Bronchial epithelial cell (primary cell): ENCODE measurements around the gene GPHA2. TPM values are rescaled to one million over a fixed set of nuclear protein-coding genes. Genes with fewer than 3 reads are reported as not detected.

Experiments
- DNase-seq: peaks from one replicate; pipeline ENCODE4 v3.0.0-alpha.2; 2010; ENCODE audit warnings: low read depth
- FAIRE-seq: peaks from 2 replicates; lab custom pipeline; 2011; peaks lifted over from hg19 to GRCh38; lab: Jason Lieb, UNC
- H3K27me3 ChIP-seq: 2 replicates; pipeline ENCODE4 v1.5.1; 2011; ENCODE audit warnings: low read length; ENCODE audit not compliant: control insufficient read depth, insufficient read depth
- H3K36me3 ChIP-seq: 2 replicates; pipeline ENCODE4 v1.5.1; 2011; ENCODE audit warnings: low read length; ENCODE audit not compliant: control insufficient read depth, insufficient read depth
- H3K4me3 ChIP-seq: 2 replicates; pipeline ENCODE4 v1.5.1; 2011; ENCODE audit warnings: mild to moderate bottlenecking, low read depth, low read length, control low read depth
- CTCF ChIP-seq: IDR thresholded peaks from 2 replicates; pipeline ENCODE4 v1.5.1; 2011; ENCODE audit warnings: mild to moderate bottlenecking, moderate library complexity, low read length, control low read depth, inconsistent platforms; ENCODE audit not compliant: insufficient read depth, severe bottlenecking
- total RNA-seq: library from RNA; depleted of rRNA; stranded (reverse); fragments of >200 nt; gene quantifications from 2 replicates; pipeline ENCODE4 v1.2.1, GENCODE V29; 2014

The GPHA2 gene
- total RNA-seq, 1 donor from 2014 or later: not detected

GRCh38 chr11:64921384-64921783 lies 14.3 kb downstream of the GPHA2 start:
- no peaks in the 10 kb centered on the region for H3K27me3 ChIP-seq
- DNase-seq: no peak
- no peak for FAIRE-seq
- H3K36me3 ChIP-seq: no peaks in the 10 kb centered on the region
- H3K4me3 ChIP-seq: no peak overlapping the region
- no peak for TF ChIP-seq CTCF

GRCh38 chr11:64920124-64920523 lies 15.6 kb downstream of the GPHA2 start:
- Histone ChIP-seq H3K4me3 (no peak overlapping the region), H3K36me3 (no peaks in the 10 kb centered on the region), H3K27me3 (no peaks in the 10 kb centered on the region)
- FAIRE-seq: no peak
- TF ChIP-seq CTCF: no peak
- no peak for DNase-seq

- TF ChIP-seq CTCF: no peak
- H3K36me3 ChIP-seq: no peaks in the 10 kb centered on the region
- no peak overlapping the region for H3K4me3 ChIP-seq
- DNase-seq (no peak), FAIRE-seq (no peak)
- H3K27me3 ChIP-seq: no peaks in the 10 kb centered on the region
Measured at GRCh38 chr11:64919627-64920026, 16.1 kb downstream of the GPHA2 start.

GRCh38 chr11:64918017-64918416 lies 17.7 kb downstream of the GPHA2 start:
- peak overlapping the region; percentile 29 for H3K4me3 ChIP-seq
- H3K36me3 ChIP-seq: peaks cover 14% of the 10 kb centered on the region
- peak; percentile 25 for DNase-seq
- no peak for FAIRE-seq
- no peaks in the 10 kb centered on the region for H3K27me3 ChIP-seq
- TF ChIP-seq CTCF: no peak

GRCh38 chr11:64917663-64917995 lies 18.1 kb downstream of the GPHA2 start:
- peaks cover 17% of the 10 kb centered on the region for H3K36me3 ChIP-seq
- DNase-seq (no peak), FAIRE-seq (no peak)
- H3K27me3 ChIP-seq: no peaks in the 10 kb centered on the region
- no peak for TF ChIP-seq CTCF
- peak overlapping the region; percentile 29 for H3K4me3 ChIP-seq
